ENCODE results near the gene C2CD2.

C2CD2 gene

GRCh38 chr21:41932576-41933312, 21.1 kb downstream of the C2CD2 start:
- DNase-seq (ENCODE audit: low read depth) = no peak

- no peak for DNase-seq (ENCODE audit: low read depth)
These were observed 21.6 kb downstream of the C2CD2 start for GRCh38 chr21:41932191-41932575.

GRCh38 chr21:41931041-41931451, 22.8 kb downstream of the C2CD2 start:
- no peak for DNase-seq (ENCODE audit: low read depth)

GRCh38 chr21:41929248-41929647, 24.6 kb downstream of the C2CD2 start:
- DNase-seq (ENCODE audit: low read depth) = no peak

GRCh38 chr21:41928621-41929220, 25.1 kb downstream of the C2CD2 start:
- no peak for DNase-seq (ENCODE audit: low read depth)

- no peak for DNase-seq (ENCODE audit: low read depth)
These were observed 25.9 kb downstream of the C2CD2 start for GRCh38 chr21:41927727-41928409.

- no peak for DNase-seq (ENCODE audit: low read depth)
These were observed 27.0 kb downstream of the C2CD2 start for GRCh38 chr21:41926807-41927171.

- no peak for DNase-seq (ENCODE audit: low read depth)
These were observed 27.6 kb downstream of the C2CD2 start for GRCh38 chr21:41926117-41926806.

- DNase-seq (ENCODE audit: low read depth) = no peak
These were observed 28.1 kb downstream of the C2CD2 start for GRCh38 chr21:41925767-41926116.

GRCh38 chr21:41924368-41924754, 29.5 kb downstream of the C2CD2 start:
- DNase-seq (ENCODE audit: low read depth) = no peak

GRCh38 chr21:41923631-41924367, 30.0 kb downstream of the C2CD2 start:
- DNase-seq (ENCODE audit: low read depth) = no peak

- DNase-seq (ENCODE audit: low read depth) = no peak
These were observed 30.6 kb downstream of the C2CD2 start for GRCh38 chr21:41923186-41923585.

GRCh38 chr21:41921021-41921420, 32.8 kb downstream of the C2CD2 start:
- DNase-seq (ENCODE audit: low read depth) = no peak

GRCh38 chr21:41920476-41920875, 33.3 kb downstream of the C2CD2 start:
- no peak for DNase-seq (ENCODE audit: low read depth)

- DNase-seq (ENCODE audit: low read depth) = no peak
These were observed 34.0 kb downstream of the C2CD2 start for GRCh38 chr21:41919666-41920398.

GRCh38 chr21:41918561-41919358, 35.1 kb downstream of the C2CD2 start:
- DNase-seq (ENCODE audit: low read depth) = no peak

- DNase-seq (ENCODE audit: low read depth) = no peak
These were observed 36.3 kb downstream of the C2CD2 start for GRCh38 chr21:41917531-41917930.

- no peak for DNase-seq (ENCODE audit: low read depth)
These were observed 36.9 kb downstream of the C2CD2 start for GRCh38 chr21:41916888-41917433.

GRCh38 chr21:41914965-41915364, 38.9 kb downstream of the C2CD2 start:
- DNase-seq (ENCODE audit: low read depth) = no peak

- no peak for DNase-seq (ENCODE audit: low read depth)
These were observed 39.5 kb downstream of the C2CD2 start for GRCh38 chr21:41914358-41914757.
